SKM-1 (cell line): ENCODE measurements around the gene SLC4A9.
A peak's percentile ranks its signal among the peaks of the same experiment; 100 is the strongest.
"Not testable (repeated sequence)": the region's sequence is repeated elsewhere in the genome, so short reads cannot be mapped to it uniquely, and the experiment has no call there.

Source experiments
- DNase-seq: peaks from one replicate; lab custom pipeline; 2025; ENCODE audit not compliant: unreplicated experiment; lab: John Stamatoyannopoulos, UW

The SLC4A9 gene

GRCh38 chr5:140399979-140400729 is 40.2 kb downstream of the SLC4A9 start:
- no peak for DNase-seq

- peak; percentile 95 for DNase-seq
These were observed 40.9 kb downstream of the SLC4A9 start for GRCh38 chr5:140400730-140401361.

GRCh38 chr5:140401362-140402257 is 41.6 kb downstream of the SLC4A9 start, which contains the start of gene ANKHD1:
TSS of gene ANKHD1 (plus strand) at chr5:140401833. CDS start at chr5:140401968, 135 bp downstream.
- DNase-seq = peak; percentile 98

GRCh38 chr5:140402258-140403074 is 42.5 kb downstream of the SLC4A9 start:
- DNase-seq = peak; percentile 51

GRCh38 chr5:140403613-140404012 is 43.6 kb downstream of the SLC4A9 start:
- DNase-seq = no peak

GRCh38 chr5:140408750-140409241 is 48.8 kb downstream of the SLC4A9 start:
- no peak for DNase-seq

GRCh38 chr5:140413230-140413629 is 53.2 kb downstream of the SLC4A9 start:
- DNase-seq = no peak

- DNase-seq = no peak
These were observed 57.2 kb downstream of the SLC4A9 start for GRCh38 chr5:140417235-140417634.

- no peak for DNase-seq
These were observed 59.0 kb downstream of the SLC4A9 start for GRCh38 chr5:140418862-140419520.

GRCh38 chr5:140420226-140420570 is 60.2 kb downstream of the SLC4A9 start:
- no peak for DNase-seq

- DNase-seq = no peak
These were observed 60.8 kb downstream of the SLC4A9 start for GRCh38 chr5:140420665-140421361.

- DNase-seq = not testable (repeated sequence)
These were observed 61.4 kb downstream of the SLC4A9 start for GRCh38 chr5:140421375-140421774.

- DNase-seq = no peak
These were observed 63.6 kb downstream of the SLC4A9 start for GRCh38 chr5:140423609-140424008.

- DNase-seq = no peak
These were observed 64.1 kb downstream of the SLC4A9 start for GRCh38 chr5:140424135-140424534.
